Measurements from ENCODE around the gene TLNRD1. TPM values are rescaled to one million over a fixed set of nuclear protein-coding genes. Genes with fewer than 3 reads are reported as not detected.

Gene TLNRD1
- total and polyA plus RNA-seq, 2 experiments from 2014 or later = 14.4 to 41.8 TPM

DNA sequence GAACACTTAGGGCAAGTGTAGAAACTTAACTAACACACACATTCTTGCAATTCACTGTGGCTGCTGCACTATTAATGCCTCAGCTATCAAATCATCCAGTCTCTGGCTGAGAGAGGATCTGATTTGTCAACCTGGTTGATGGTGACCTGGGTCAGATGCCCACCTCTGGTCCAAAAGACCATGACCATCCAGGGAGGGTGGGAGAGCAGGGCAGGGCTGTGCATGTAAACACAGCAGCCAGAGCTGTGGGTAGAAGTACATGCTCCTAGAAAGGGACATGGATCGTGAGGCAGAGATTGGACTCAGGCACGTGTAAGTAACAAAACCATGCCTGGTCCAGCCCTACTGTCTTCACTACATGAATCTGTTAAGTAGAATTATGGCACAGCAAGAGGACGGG, 28.4 kb upstream of the TLNRD1 start:
- no peak overlapping the region for H3K4me3 ChIP-seq
- H3K27ac ChIP-seq = no peak overlapping the region
- DNase-seq (ENCODE audit: low read depth in 1 of 2, low spot score in 1 of 2) = no peak
- TF ChIP-seq CTCF (IDR thresholded peaks at IDR 0.05; ENCODE audit: low read depth, low read length) = no peak
- H3K4me1 ChIP-seq (ENCODE audit: low read depth) = peaks cover under 1% of the 10 kb centered on the region
- no peaks in the 10 kb centered on the region for H3K9me3 ChIP-seq (ENCODE audit: low read depth)
- no peaks in the 10 kb centered on the region for H3K27me3 ChIP-seq
- H3K36me3 ChIP-seq = no peaks in the 10 kb centered on the region

DNA sequence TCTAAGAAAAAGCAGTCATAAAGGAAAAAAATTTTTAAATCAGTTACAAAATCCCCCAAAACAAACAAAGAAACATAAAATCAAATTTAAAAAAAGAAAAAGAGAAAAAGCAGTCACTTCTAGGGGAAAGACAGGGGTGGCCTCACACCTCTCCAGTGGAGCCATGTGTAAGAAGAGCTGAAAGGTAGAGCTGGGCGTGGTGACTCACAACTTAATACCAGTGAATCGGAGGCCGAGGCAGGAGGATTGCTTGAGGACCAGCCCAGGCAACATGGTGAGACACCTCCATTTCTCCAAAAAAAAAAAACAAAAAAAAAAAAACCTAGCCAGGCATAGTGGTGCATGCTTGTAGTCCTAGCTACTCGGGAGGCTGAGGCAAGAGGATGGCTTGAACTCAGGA, 25.8 kb upstream of the TLNRD1 start:
- no peaks in the 10 kb centered on the region for H3K4me1 ChIP-seq (ENCODE audit: low read depth)
- H3K36me3 ChIP-seq = peaks cover 3% of the 10 kb centered on the region
- H3K4me3 ChIP-seq = no peak overlapping the region
- H3K9me3 ChIP-seq (ENCODE audit: low read depth) = no peaks in the 10 kb centered on the region
- DNase-seq (ENCODE audit: low read depth in 1 of 2, low spot score in 1 of 2) = no peak
- H3K27me3 ChIP-seq = no peaks in the 10 kb centered on the region
- H3K27ac ChIP-seq = no peak overlapping the region
- no peak for TF ChIP-seq CTCF (IDR thresholded peaks at IDR 0.05; ENCODE audit: low read depth, low read length)

GRCh38 chr15:80976851-80977250, 23.9 kb upstream of the TLNRD1 start:
- no peak for TF ChIP-seq CTCF (IDR thresholded peaks at IDR 0.05; ENCODE audit: low read depth, low read length)
- H3K4me1 ChIP-seq (ENCODE audit: low read depth) = no peaks in the 10 kb centered on the region
- no peak overlapping the region for H3K27ac ChIP-seq
- H3K9me3 ChIP-seq (ENCODE audit: low read depth) = no peaks in the 10 kb centered on the region
- no peak overlapping the region for H3K4me3 ChIP-seq
- no peak for DNase-seq (ENCODE audit: low read depth in 1 of 2, low spot score in 1 of 2)
- H3K36me3 ChIP-seq = peaks cover 3% of the 10 kb centered on the region
- H3K27me3 ChIP-seq = no peaks in the 10 kb centered on the region

DNA sequence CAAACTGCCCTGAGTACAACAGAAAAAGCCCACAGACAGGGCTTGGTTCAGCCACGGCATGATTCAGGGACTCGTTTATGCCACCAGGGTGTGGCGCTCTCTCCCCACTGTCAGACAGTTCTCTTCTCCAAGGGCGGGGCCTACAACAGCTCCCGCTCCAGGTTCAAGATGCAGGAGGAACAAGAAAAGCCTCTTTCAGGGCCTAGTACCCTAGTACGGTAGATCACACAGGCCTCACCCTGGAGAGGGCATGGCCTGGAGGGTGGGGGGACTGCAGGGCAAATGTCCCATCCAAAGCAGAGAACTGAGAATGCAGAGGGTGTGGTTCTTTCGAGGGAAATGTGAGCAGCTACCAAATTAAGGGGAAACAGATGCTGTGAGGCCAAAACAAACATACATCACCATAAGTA, 23.1 kb upstream of the TLNRD1 start:
- no peaks in the 10 kb centered on the region for H3K27me3 ChIP-seq
- no peak overlapping the region for H3K27ac ChIP-seq
- H3K4me3 ChIP-seq = no peak overlapping the region
- peak; percentile 57 to 78 for DNase-seq (ENCODE audit: low read depth in 1 of 2, low spot score in 1 of 2)
- TF ChIP-seq CTCF (IDR thresholded peaks at IDR 0.05; ENCODE audit: low read depth, low read length) = peak; percentile 51
- no peaks in the 10 kb centered on the region for H3K9me3 ChIP-seq (ENCODE audit: low read depth)
- no peaks in the 10 kb centered on the region for H3K4me1 ChIP-seq (ENCODE audit: low read depth)
- peaks cover 3% of the 10 kb centered on the region for H3K36me3 ChIP-seq

- H3K27ac ChIP-seq = no peak overlapping the region
- no peaks in the 10 kb centered on the region for H3K27me3 ChIP-seq
- no peaks in the 10 kb centered on the region for H3K9me3 ChIP-seq (ENCODE audit: low read depth)
- DNase-seq (ENCODE audit: low read depth in 1 of 2, low spot score in 1 of 2) = no peak
- H3K4me3 ChIP-seq = no peak overlapping the region
- TF ChIP-seq CTCF (IDR thresholded peaks at IDR 0.05; ENCODE audit: low read depth, low read length) = no peak
- H3K4me1 ChIP-seq (ENCODE audit: low read depth) = no peaks in the 10 kb centered on the region
- peaks cover 3% of the 10 kb centered on the region for H3K36me3 ChIP-seq
These were observed 21.9 kb upstream of the TLNRD1 start for GRCh38 chr15:80978685-80979329.
